Measurements from ENCODE around the gene CYP11A1.
"Not testable (repeated sequence)": the region's sequence is repeated elsewhere in the genome, so short reads cannot be mapped to it uniquely, and the experiment has no call there.

GRCh38 chr15:74390049-74390646 is 22.7 kb upstream of the CYP11A1 start:
- TF ChIP-seq POLR2A, CTCF (IDR thresholded peaks at IDR 0.05): not testable (repeated sequence)

All from esophagus squamous epithelium (tissue), 4 donors.